PC-3 (cell line): ENCODE measurements around the gene DOK5. TPM values are rescaled to one million over a fixed set of nuclear protein-coding genes. Genes with fewer than 3 reads are reported as not detected.

Experiments
- ATAC-seq: fragments of 200-7000 bp; cut with Tn5 transposase; 2 replicates; pipeline ENCODE4 v1.9.1; 2020; ENCODE audit warnings: mild to moderate bottlenecking, moderate library complexity
- BruUV-seq: library from RNA; stranded (reverse); fragments of 400-500 nt; replicated peaks from 2 replicates; lab custom pipeline; 2021; lab: Mats Ljungman, UMichigan
- CTCF ChIA-PET: fragments of 300-600 bp; sonication (Branson Sonifier 250); formaldehyde crosslinking; loops from one replicate; lab custom pipeline; 2022; ENCODE audit warnings: antibody characterized with exemption; lab: Charles Lee
- POLR2A ChIA-PET: fragments of 300-600 bp; sonication (Branson Sonifier 250); formaldehyde crosslinking; loops from one replicate; lab custom pipeline; 2022; ENCODE audit warnings: antibody characterized with exemption; ENCODE audit not compliant: unreplicated experiment; lab: Charles Lee
- DNase-seq: peaks from one replicate; pipeline ENCODE4 v3.0.0-alpha.2; 2015
- H2AFZ ChIP-seq: fragments of 300-600 bp; sonication (generic); 2 replicates; pipeline ENCODE4 v1.6.0; 2016; ENCODE audit warnings: antibody characterized with exemption, low read length
- H3F3A ChIP-seq: fragments of 300-600 bp; sonication (generic); one replicate; pipeline ENCODE4 v1.6.0; 2017; ENCODE audit warnings: antibody characterized with exemption, low read length, control low read depth, mild to moderate bottlenecking; ENCODE audit not compliant: unreplicated experiment
- H3K27ac ChIP-seq: fragments of 300-600 bp; sonication (generic); 2 replicates; pipeline ENCODE4 v1.5.1; 2016; ENCODE audit warnings: mild to moderate bottlenecking, low read length
- H3K27me3 ChIP-seq: fragments of 300-600 bp; sonication (generic); 2 replicates; pipeline ENCODE4 v1.6.1; 2016; ENCODE audit warnings: low read length, mixed read lengths
- H3K36me3 ChIP-seq: fragments of 300-600 bp; sonication (generic); 2 replicates; pipeline ENCODE4 v1.6.1; 2016; ENCODE audit warnings: low read depth, mixed run types, low read length, mixed read lengths
- H3K4me1 ChIP-seq: fragments of 300-600 bp; sonication (generic); 2 replicates; pipeline ENCODE4 v1.5.1; 2016; ENCODE audit warnings: low read length; ENCODE audit not compliant: insufficient read depth
- H3K4me2 ChIP-seq: fragments of 300-600 bp; sonication (generic); 2 replicates; pipeline ENCODE4 v1.6.0; 2016; ENCODE audit warnings: low read length
- H3K4me3 ChIP-seq: fragments of 300-600 bp; sonication (generic); 2 replicates; pipeline ENCODE4 v1.5.1; 2016; ENCODE audit warnings: mild to moderate bottlenecking, low read length, mixed read lengths
- H3K79me2 ChIP-seq: fragments of 300-600 bp; sonication (generic); 2 replicates; pipeline ENCODE4 v1.6.1; 2017; ENCODE audit warnings: low read length, mixed read lengths
- H3K9ac ChIP-seq: fragments of 300-600 bp; sonication (generic); 2 replicates; pipeline ENCODE4 v1.6.0; 2016; ENCODE audit warnings: mild to moderate bottlenecking, low read length
- H3K9me2 ChIP-seq: fragments of 300-600 bp; sonication (generic); replicated peaks from 2 replicates; pipeline ENCODE4 v1.6.1; 2016; ENCODE audit warnings: mixed run types, low read length, mixed read lengths
- H3K9me3 ChIP-seq: fragments of 300-600 bp; sonication (generic); 2 replicates; pipeline ENCODE4 v1.6.1; 2016; ENCODE audit warnings: low read length, mixed read lengths
- H4K20me1 ChIP-seq: fragments of 300-600 bp; sonication (generic); 2 replicates; pipeline ENCODE4 v1.6.1; 2016; ENCODE audit warnings: low read length, mixed read lengths
- CTCF ChIP-seq: fragments of 300-600 bp; sonication (generic); conservative IDR thresholded peaks from 2 replicates; pipeline ENCODE4 v1.5.1; 2017; ENCODE audit warnings: antibody characterized with exemption, low read depth, mild to moderate bottlenecking, low read length
- EZH2 ChIP-seq: fragments of 300-600 bp; sonication (generic); IDR thresholded peaks from one replicate; pipeline ENCODE4 v1.6.1; 2017; ENCODE audit warnings: antibody characterized with exemption, mild to moderate bottlenecking, low read length; ENCODE audit not compliant: unreplicated experiment
- EZH2phosphoT487 ChIP-seq: fragments of 300-600 bp; sonication (generic); IDR thresholded peaks from 2 replicates; pipeline ENCODE4 v1.6.1; 2018; ENCODE audit warnings: mild to moderate bottlenecking, antibody characterized with exemption, low read length, borderline replicate concordance
- intact Hi-C: fragments of 100-400 bp; cut with micrococcal nuclease; formaldehyde crosslinking; loops from 2 replicates; pipeline ENCODE4 v1.9.0; 2023
- total RNA-seq: library from RNA; depleted of rRNA; stranded (reverse); fragments of >200 nt; gene quantifications from 2 replicates; pipeline ENCODE4 v1.2.3, GENCODE V29; 2014

The DOK5 gene
- total RNA-seq, 1 experiment from 2014 or later: not detected

DNA sequence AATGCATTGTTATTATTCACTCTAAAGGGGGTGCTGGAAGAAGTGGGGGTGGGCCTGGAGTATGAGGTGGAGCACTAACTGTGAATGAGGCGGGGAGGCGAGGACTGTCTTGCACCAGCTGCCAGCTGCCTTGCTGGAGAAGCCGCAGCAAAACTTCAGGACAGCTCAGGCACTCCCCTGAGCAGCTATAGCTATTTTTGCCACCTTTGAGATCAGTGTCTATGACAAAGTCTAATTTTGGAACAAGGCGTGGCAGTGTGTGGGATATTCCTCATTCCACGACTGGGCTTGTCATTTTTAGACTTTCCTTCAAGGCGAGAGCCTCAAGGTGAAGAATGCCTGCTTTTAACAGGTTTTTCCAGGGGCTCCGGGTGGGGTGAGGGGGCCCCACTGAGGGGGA, 143.8 kb downstream of the DOK5 start:
- ChIA-PET POLR2A (no interaction called here), CTCF (no interaction called here)
- Histone ChIP-seq H3K4me1 (no peaks in the 10 kb centered on the region), H4K20me1 (no peaks in the 10 kb centered on the region), H3K36me3 (no peaks in the 10 kb centered on the region), H3K27me3 (peaks cover 63% of the 10 kb centered on the region), H3K9me2 (no peaks in the 10 kb centered on the region), H3K79me2 (no peaks in the 10 kb centered on the region), H3F3A (no peaks in the 10 kb centered on the region), H3K9me3 (no peaks in the 10 kb centered on the region), H3K4me2 (no peak overlapping the region), H3K27ac (no peak overlapping the region), H2AFZ (no peak overlapping the region), H3K9ac (no peak overlapping the region), H3K4me3 (no peak overlapping the region)
- no TSS peak for BruUV-seq
- no peak for TF ChIP-seq CTCF
- TF ChIP-seq EZH2: no peak
- no peak for TF ChIP-seq EZH2phosphoT487
- intact Hi-C loops: no loop called here
- DNase-seq (no peak), ATAC-seq (no peak)

GRCh38 chr20:54619682-54620081, 144.3 kb downstream of the DOK5 start:
- Histone ChIP-seq H3K4me3 (no peak overlapping the region), H3K27me3 (peaks cover 63% of the 10 kb centered on the region), H3K27ac (no peak overlapping the region), H3K9me2 (no peaks in the 10 kb centered on the region), H3K4me1 (no peaks in the 10 kb centered on the region), H3K4me2 (no peak overlapping the region), H2AFZ (no peak overlapping the region), H4K20me1 (no peaks in the 10 kb centered on the region), H3K9ac (no peak overlapping the region), H3K36me3 (no peaks in the 10 kb centered on the region), H3F3A (no peaks in the 10 kb centered on the region), H3K9me3 (no peaks in the 10 kb centered on the region), H3K79me2 (no peaks in the 10 kb centered on the region)
- POLR2A ChIA-PET: no interaction called here
- TF ChIP-seq CTCF (no peak), EZH2phosphoT487 (no peak), EZH2 (no peak)
- no peak for DNase-seq
- intact Hi-C loops: no loop called here
- ATAC-seq: no peak
- CTCF ChIA-PET: no interaction called here
- no TSS peak for BruUV-seq

- DNase-seq (no peak), ATAC-seq (no peak)
- no peak overlapping the region for H3K9ac ChIP-seq
- H2AFZ ChIP-seq: no peak overlapping the region
- intact Hi-C loops: no loop called here
- no peaks in the 10 kb centered on the region for H3K79me2 ChIP-seq
- H3K4me2 ChIP-seq: no peak overlapping the region
- no TSS peak for BruUV-seq
- H3K4me3 ChIP-seq: no peak overlapping the region
- H4K20me1 ChIP-seq: no peaks in the 10 kb centered on the region
- H3K36me3 ChIP-seq: no peaks in the 10 kb centered on the region
- no peaks in the 10 kb centered on the region for H3K9me3 ChIP-seq
- peaks cover 65% of the 10 kb centered on the region for H3K27me3 ChIP-seq
- H3K9me2 ChIP-seq: no peaks in the 10 kb centered on the region
- no peak overlapping the region for H3K27ac ChIP-seq
- TF ChIP-seq EZH2: no peak
- no peak for TF ChIP-seq EZH2phosphoT487
- no peak for TF ChIP-seq CTCF
- POLR2A ChIA-PET: no interaction called here
- CTCF ChIA-PET: no interaction called here
- H3K4me1 ChIP-seq: no peaks in the 10 kb centered on the region
- no peaks in the 10 kb centered on the region for H3F3A ChIP-seq
Observed at GRCh38 chr20:54620611-54621010, 145.2 kb downstream of the DOK5 start.
